Activated CD8-positive, alpha-beta memory T cell treated with anti-CD3 and anti-CD28 coated beads, Interleukin-2, amount 50 U/mL, for 48 hours (primary cell): ENCODE data around the gene LPAR5.
"Not testable (repeated sequence)": the region's sequence is repeated elsewhere in the genome, so short reads cannot be mapped to it uniquely, and the experiment has no call there.

Experiments
- DNase-seq: peaks from one replicate; pipeline ENCODE4 v3.0.0-alpha.2; 2020

LPAR5 gene

GRCh38 chr12:6605421-6606330, 30.1 kb downstream of the LPAR5 start:
- DNase-seq = no peak

- DNase-seq = no peak
Measured at GRCh38 chr12:6604259-6605029, 31.3 kb downstream of the LPAR5 start.

- DNase-seq = no peak
Measured at GRCh38 chr12:6603095-6603567, 32.6 kb downstream of the LPAR5 start.

- no peak for DNase-seq
Measured at GRCh38 chr12:6602526-6602925, 33.2 kb downstream of the LPAR5 start.

- not testable (repeated sequence) for DNase-seq
Measured at GRCh38 chr12:6595673-6596072, 40.1 kb downstream of the LPAR5 start.

- DNase-seq = no peak
Measured at GRCh38 chr12:6592087-6592486, 43.7 kb downstream of the LPAR5 start.

GRCh38 chr12:6586569-6586968, 49.2 kb downstream of the LPAR5 start:
- DNase-seq = not testable (repeated sequence)

- no peak for DNase-seq
Measured at GRCh38 chr12:6584293-6584692, 51.5 kb downstream of the LPAR5 start.

- no peak for DNase-seq
Measured at GRCh38 chr12:6582959-6583358, 52.8 kb downstream of the LPAR5 start.

GRCh38 chr12:6582196-6582595, 53.6 kb downstream of the LPAR5 start:
- DNase-seq = no peak

- no peak for DNase-seq
Measured at GRCh38 chr12:6575648-6576047, 60.1 kb downstream of the LPAR5 start.

GRCh38 chr12:6574576-6575295, 61.0 kb downstream of the LPAR5 start:
- peak; percentile 60 for DNase-seq

GRCh38 chr12:6573001-6573400, 62.8 kb downstream of the LPAR5 start:
- no peak for DNase-seq

- peak; percentile 75 for DNase-seq
Measured at GRCh38 chr12:6570264-6570887, 65.4 kb downstream of the LPAR5 start.

- DNase-seq = no peak
Measured at GRCh38 chr12:6569786-6570185, 66.0 kb downstream of the LPAR5 start.

GRCh38 chr12:6569312-6569711, 66.4 kb downstream of the LPAR5 start:
- DNase-seq = no peak
